Raji (cell line): ENCODE data around the gene NUP98.

Experiments used
- POLR2A ChIP-seq: IDR thresholded peaks from 2 replicates; pipeline ENCODE4 v1.6.1; 2011; ENCODE audit warnings: low read depth, low read length, control low read depth; ENCODE audit not compliant: insufficient read depth

NUP98 gene

DNA sequence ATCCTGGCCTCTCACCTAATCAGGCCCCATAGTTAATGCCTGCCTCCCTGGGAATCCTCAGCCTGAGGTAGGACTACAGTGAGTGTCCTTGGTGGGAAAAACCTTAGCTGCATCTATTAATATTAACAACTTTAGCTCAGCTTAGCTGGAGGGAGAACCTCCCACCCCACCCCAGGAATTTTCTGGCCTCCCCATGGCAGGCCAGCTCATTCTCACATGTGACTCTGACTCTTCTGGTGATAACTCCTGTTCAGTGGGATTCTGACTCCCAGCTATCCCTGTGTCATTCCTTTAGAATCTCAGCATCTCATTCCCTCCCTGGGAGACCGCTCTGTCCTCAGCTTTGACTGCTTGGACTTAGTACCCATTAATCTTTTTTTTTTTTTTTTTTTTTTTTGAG is 170.1 kb downstream of the NUP98 start:
- TF ChIP-seq POLR2A = no peak

GRCh38 chr11:3626250-3626960 is 170.9 kb downstream of the NUP98 start:
- TF ChIP-seq POLR2A = no peak
